DOHH2 (cell line): ENCODE measurements around the gene FKBP6.

Experiments
- H3F3A ChIP-seq: fragments of 200-600 bp; sonication (generic), shearing (Covaris generic); 2 replicates; pipeline ENCODE4 v1.6.0; 2016; ENCODE audit warnings: antibody characterized with exemption, mild to moderate bottlenecking; ENCODE audit not compliant: control insufficient read depth, insufficient read depth
- H3K27ac ChIP-seq: fragments of 200-600 bp; sonication (generic); 2 replicates; pipeline ENCODE4 v1.5.1; 2014; ENCODE audit warnings: low read depth, mild to moderate bottlenecking, low read length, moderate library complexity
- H3K27me3 ChIP-seq: fragments of 200-600 bp; sonication (generic); 2 replicates; pipeline ENCODE4 v1.6.1; 2014; ENCODE audit warnings: mild to moderate bottlenecking, low read length, mixed read lengths; ENCODE audit not compliant: control insufficient read depth
- H3K36me3 ChIP-seq: fragments of 200-600 bp; sonication (generic); 2 replicates; pipeline ENCODE4 v1.6.1; 2014; ENCODE audit warnings: mild to moderate bottlenecking, low read length, moderate library complexity, mixed read lengths; ENCODE audit not compliant: control insufficient read depth
- H3K4me1 ChIP-seq: fragments of 200-600 bp; sonication (generic); 2 replicates; pipeline ENCODE4 v1.6.1; 2014; ENCODE audit warnings: mild to moderate bottlenecking, low read length, mixed read lengths; ENCODE audit not compliant: control insufficient read depth
- H3K4me2 ChIP-seq: fragments of 200-600 bp; sonication (generic); 2 replicates; pipeline ENCODE4 v1.6.0; 2014; ENCODE audit warnings: mild to moderate bottlenecking, low read length, moderate library complexity
- H3K4me3 ChIP-seq: fragments of 200-600 bp; sonication (generic); 2 replicates; pipeline ENCODE4 v1.5.1; 2014; ENCODE audit warnings: mild to moderate bottlenecking, low read length, mixed read lengths
- H3K79me2 ChIP-seq: fragments of 200-600 bp; sonication (generic); 2 replicates; pipeline ENCODE4 v1.6.1; 2014; ENCODE audit warnings: mild to moderate bottlenecking, low read length, mixed read lengths; ENCODE audit not compliant: control insufficient read depth
- H3K9me2 ChIP-seq: fragments of 200-600 bp; sonication (generic); replicated peaks from 2 replicates; pipeline ENCODE4 v1.6.1; 2014; ENCODE audit warnings: mild to moderate bottlenecking, low read length, mixed read lengths; ENCODE audit not compliant: control insufficient read depth
- H3K9me3 ChIP-seq: fragments of 200-600 bp; sonication (generic); 2 replicates; pipeline ENCODE4 v1.6.1; 2014; ENCODE audit warnings: antibody characterized with exemption, low read length, mixed read lengths; ENCODE audit not compliant: control insufficient read depth, insufficient read depth
- H4K20me1 ChIP-seq: fragments of 200-600 bp; sonication (generic); 2 replicates; pipeline ENCODE4 v1.6.0; 2014; ENCODE audit warnings: low read depth, mild to moderate bottlenecking, antibody characterized with exemption, low read length, moderate library complexity; ENCODE audit not compliant: control insufficient read depth, insufficient read depth
- EZH2phosphoT487 ChIP-seq: fragments of 200-600 bp; sonication (generic); IDR thresholded peaks from 2 replicates; pipeline ENCODE4 v1.6.1; 2017; ENCODE audit warnings: borderline replicate concordance, mild to moderate bottlenecking, antibody characterized with exemption, low read length, moderate library complexity, mixed read lengths
- TF ChIP-seq, protein P1 (sequence below): fragments of 200-600 bp; sonication (generic); IDR thresholded peaks from one replicate; pipeline ENCODE4 v1.5.1; 2014; ENCODE audit warnings: antibody characterized with exemption, mild to moderate bottlenecking, low read depth, low read length; ENCODE audit not compliant: poor library complexity, severe bottlenecking

FKBP6 gene

DNA sequence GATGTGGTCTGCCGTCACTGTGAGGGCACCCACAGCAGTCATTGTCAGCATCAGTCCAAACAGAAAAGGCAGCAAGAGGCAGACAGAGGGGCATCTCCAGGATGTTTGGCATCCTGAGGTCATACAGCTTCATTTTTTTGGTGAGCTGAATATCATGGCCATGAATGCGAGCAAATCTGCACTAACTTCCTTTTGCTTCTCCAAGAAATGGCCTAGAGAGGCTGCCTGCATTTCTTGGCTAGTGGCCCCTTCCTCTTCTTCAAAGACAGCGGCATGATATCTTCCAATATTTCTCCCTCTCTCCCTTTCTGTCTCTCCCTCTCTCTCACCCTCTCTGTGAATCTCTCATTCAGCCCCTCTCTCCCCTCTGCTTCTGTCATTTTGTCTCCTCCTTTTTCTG is 24.8 kb downstream of the FKBP6 start:
- TF ChIP-seq, protein P1, sequence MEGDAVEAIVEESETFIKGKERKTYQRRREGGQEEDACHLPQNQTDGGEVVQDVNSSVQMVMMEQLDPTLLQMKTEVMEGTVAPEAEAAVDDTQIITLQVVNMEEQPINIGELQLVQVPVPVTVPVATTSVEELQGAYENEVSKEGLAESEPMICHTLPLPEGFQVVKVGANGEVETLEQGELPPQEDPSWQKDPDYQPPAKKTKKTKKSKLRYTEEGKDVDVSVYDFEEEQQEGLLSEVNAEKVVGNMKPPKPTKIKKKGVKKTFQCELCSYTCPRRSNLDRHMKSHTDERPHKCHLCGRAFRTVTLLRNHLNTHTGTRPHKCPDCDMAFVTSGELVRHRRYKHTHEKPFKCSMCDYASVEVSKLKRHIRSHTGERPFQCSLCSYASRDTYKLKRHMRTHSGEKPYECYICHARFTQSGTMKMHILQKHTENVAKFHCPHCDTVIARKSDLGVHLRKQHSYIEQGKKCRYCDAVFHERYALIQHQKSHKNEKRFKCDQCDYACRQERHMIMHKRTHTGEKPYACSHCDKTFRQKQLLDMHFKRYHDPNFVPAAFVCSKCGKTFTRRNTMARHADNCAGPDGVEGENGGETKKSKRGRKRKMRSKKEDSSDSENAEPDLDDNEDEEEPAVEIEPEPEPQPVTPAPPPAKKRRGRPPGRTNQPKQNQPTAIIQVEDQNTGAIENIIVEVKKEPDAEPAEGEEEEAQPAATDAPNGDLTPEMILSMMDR = no peak
- no peak for TF ChIP-seq EZH2phosphoT487
- Histone ChIP-seq H3K27ac (no peak overlapping the region), H3K9me3 (no peaks in the 10 kb centered on the region), H3K4me2 (no peak overlapping the region), H3F3A (no peaks in the 10 kb centered on the region), H3K4me3 (no peak overlapping the region), H4K20me1 (no peaks in the 10 kb centered on the region), H3K79me2 (no peaks in the 10 kb centered on the region), H3K4me1 (no peaks in the 10 kb centered on the region), H3K36me3 (no peaks in the 10 kb centered on the region), H3K27me3 (0 out of 2 replicates have a peak, but pooled peaks cover 4% of the 10 kb centered on the region), H3K9me2 (no peaks in the 10 kb centered on the region)

DNA sequence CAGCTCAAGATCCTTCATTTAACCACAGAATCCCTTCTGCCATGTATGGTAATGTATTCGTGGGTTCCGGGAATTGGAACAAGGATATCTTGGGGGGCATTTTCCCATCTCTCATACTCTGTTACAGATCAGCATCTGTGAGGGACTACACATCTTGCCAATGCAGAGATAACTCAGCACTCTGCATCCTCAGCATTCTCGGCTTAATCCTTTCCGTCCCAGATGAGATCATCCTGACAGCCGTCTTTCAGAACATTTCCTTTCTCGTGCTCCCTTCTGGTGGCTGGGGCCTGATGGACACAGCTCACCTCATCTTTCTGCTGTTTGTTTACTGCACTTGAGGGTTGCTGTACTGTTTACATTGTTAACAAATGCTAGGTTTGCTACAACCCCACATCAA is 25.3 kb downstream of the FKBP6 start:
- Histone ChIP-seq H4K20me1 (no peaks in the 10 kb centered on the region), H3K27me3 (0 out of 2 replicates have a peak, but pooled peaks cover 4% of the 10 kb centered on the region), H3K27ac (no peak overlapping the region), H3K36me3 (no peaks in the 10 kb centered on the region), H3K4me3 (no peak overlapping the region), H3K9me2 (no peaks in the 10 kb centered on the region), H3K79me2 (no peaks in the 10 kb centered on the region), H3F3A (no peaks in the 10 kb centered on the region), H3K4me2 (no peak overlapping the region), H3K4me1 (no peaks in the 10 kb centered on the region), H3K9me3 (no peaks in the 10 kb centered on the region)
- TF ChIP-seq, protein P1 = no peak
- no peak for TF ChIP-seq EZH2phosphoT487

DNA sequence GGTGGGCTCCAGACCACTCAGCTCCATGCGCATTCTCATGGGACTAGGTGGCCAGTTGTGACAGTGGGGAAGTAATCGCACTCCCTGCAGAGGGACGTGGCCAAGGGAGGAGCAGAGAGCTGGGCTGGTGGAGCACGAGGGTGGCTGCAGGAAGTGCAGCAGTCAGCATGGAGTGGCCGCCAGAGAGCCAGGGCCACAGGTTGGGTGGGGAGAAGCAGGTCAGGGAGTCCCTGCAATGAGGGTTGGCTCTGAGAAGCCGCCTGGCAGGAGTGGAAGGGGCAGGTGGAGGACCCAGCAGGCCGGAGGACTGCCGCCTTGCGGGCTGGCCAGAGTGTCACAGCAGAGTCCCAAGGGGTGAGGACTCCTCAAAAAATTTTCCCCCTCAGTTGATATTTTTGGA is 26.2 kb downstream of the FKBP6 start:
- Histone ChIP-seq H4K20me1 (no peaks in the 10 kb centered on the region), H3K79me2 (no peaks in the 10 kb centered on the region), H3K9me3 (no peaks in the 10 kb centered on the region), H3K9me2 (no peaks in the 10 kb centered on the region), H3K4me3 (no peak overlapping the region), H3F3A (no peaks in the 10 kb centered on the region), H3K27ac (no peak overlapping the region), H3K4me2 (no peak overlapping the region), H3K27me3 (no peaks in the 10 kb centered on the region), H3K36me3 (no peaks in the 10 kb centered on the region), H3K4me1 (no peaks in the 10 kb centered on the region)
- TF ChIP-seq EZH2phosphoT487 = no peak
- TF ChIP-seq, protein P1 = no peak

DNA sequence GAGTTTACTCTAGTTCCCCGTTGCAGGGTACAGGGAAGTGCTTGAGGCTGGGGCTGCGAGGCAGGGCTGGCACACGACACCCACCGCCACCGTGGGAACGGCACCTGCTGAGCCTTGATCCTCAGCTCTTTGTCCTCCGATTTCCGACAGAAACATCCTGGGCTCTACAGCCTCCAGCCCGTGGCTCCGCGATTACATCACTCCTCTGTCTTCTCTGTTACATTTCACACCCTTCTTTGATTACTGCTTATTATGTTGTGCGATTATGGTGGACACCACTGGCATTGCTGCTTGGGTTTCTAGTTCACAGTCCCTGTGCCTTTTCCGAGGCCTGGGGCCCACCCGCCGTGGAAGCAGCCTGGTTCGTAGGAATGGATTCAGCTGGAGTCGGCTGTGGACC is 26.9 kb downstream of the FKBP6 start:
- no peaks in the 10 kb centered on the region for H3K79me2 ChIP-seq
- no peaks in the 10 kb centered on the region for H3K27me3 ChIP-seq
- no peaks in the 10 kb centered on the region for H3K4me1 ChIP-seq

More for the DNA sequence above, 26.9 kb downstream of the FKBP6 start:
- no peaks in the 10 kb centered on the region for H3K9me2 ChIP-seq
- no peaks in the 10 kb centered on the region for H3F3A ChIP-seq
- H3K4me2 ChIP-seq = no peak overlapping the region
- no peaks in the 10 kb centered on the region for H3K36me3 ChIP-seq
- TF ChIP-seq, protein P1 = no peak
- TF ChIP-seq EZH2phosphoT487 = no peak
- H3K4me3 ChIP-seq = no peak overlapping the region
- H3K27ac ChIP-seq = no peak overlapping the region
- H4K20me1 ChIP-seq = no peaks in the 10 kb centered on the region
- no peaks in the 10 kb centered on the region for H3K9me3 ChIP-seq
